Stimulated activated CD8-positive, alpha-beta memory T cell treated with anti-CD3 and anti-CD28 coated beads, Interleukin-15, amount 100 ng/mL, for 4 hours (primary cell): ENCODE results near the gene TKTL1.
"Not testable (repeated sequence)": the region's sequence is repeated elsewhere in the genome, so short reads cannot be mapped to it uniquely, and the experiment has no call there.

Experiments used
- DNase-seq, 2 donors: peaks; one replicate each; pipeline ENCODE4 v3.0.0-alpha.2; 2020; ENCODE audit warnings: low read depth in 2 of 2

TKTL1 gene

DNA sequence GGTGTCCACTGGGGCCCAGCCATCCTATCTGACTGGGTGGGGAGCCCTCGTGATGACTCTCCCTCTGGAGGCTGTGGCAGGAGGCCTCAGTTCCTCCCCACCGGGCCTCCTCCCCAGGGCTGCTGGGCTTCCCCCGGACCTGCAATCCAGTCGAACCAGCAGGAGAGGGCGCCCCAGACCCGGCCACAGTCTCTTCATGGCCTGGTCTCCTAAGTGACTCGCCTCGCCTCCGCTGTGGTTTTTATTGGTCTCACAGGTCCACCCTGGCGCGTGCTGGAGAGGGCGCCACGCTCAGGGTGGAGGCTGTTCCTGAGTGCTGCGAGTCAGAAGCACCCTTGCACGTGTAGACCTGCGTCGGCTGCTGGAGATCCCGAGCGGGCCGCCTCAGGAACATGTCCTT lies 48.0 kb downstream of the TKTL1 start:
- not testable (repeated sequence) for DNase-seq

- DNase-seq: no peak
These were observed 52.5 kb downstream of the TKTL1 start for GRCh38 chrX:154348114-154348531.

GRCh38 chrX:154348646-154349358 lies 53.2 kb downstream of the TKTL1 start:
- DNase-seq: no peak

DNA sequence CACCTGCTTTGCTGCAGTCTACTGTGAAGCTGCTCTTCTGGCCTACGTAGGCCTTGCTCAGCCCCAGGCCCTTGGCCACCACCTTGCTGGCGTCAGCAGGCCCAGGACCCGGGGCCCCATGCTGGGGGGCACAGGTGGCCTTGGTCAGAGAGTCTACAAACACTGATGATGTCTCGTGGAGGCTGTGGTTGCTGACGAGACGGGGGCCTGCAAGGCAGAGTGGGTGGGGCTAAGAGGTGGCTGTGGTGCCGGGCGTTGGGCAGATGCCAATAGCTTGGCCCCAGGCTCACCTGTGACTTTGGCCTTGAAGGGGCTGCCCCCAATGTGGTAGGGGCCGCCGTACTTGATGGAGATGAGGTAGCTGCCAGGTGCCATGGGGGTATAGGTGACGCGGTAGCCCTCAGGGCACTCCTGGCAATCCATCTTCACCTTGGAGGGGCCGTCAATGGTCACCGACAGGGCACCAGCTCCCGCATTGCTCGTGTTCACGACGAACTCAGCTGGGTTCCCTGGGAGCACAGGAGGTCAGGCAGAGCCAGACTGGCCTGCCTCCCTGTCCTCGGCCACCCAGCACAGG lies 53.9 kb downstream of the TKTL1 start:
- DNase-seq: no peak

DNA sequence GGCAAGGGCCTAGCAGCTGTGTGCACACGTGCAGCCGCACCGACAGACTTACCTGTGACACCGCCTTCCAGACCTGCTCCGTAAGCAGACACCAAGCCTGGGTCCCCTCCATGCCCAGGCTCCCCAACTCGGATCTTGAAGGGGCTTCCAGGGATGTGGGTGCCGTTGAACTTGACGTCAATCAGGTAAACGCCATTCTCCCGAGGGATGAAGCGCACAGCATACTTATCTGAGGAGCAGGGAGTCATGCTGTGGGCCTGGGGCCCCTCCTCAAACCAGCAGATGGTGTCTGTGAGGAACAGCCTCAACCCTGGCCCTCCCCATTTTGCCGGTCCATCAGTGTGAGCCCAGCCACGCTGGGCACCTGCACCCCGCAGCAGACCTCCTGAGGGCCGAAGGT lies 54.4 kb downstream of the TKTL1 start:
- no peak for DNase-seq

- no peak for DNase-seq
These were observed 55.0 kb downstream of the TKTL1 start for GRCh38 chrX:154350429-154351182.

- no peak for DNase-seq
These were observed 55.8 kb downstream of the TKTL1 start for GRCh38 chrX:154351183-154352011.

- no peak for DNase-seq
These were observed 56.4 kb downstream of the TKTL1 start for GRCh38 chrX:154352012-154352401.

GRCh38 chrX:154352466-154352865 lies 56.9 kb downstream of the TKTL1 start:
- no peak for DNase-seq

- no peak for DNase-seq
These were observed 57.7 kb downstream of the TKTL1 start for GRCh38 chrX:154353172-154353843.

DNA sequence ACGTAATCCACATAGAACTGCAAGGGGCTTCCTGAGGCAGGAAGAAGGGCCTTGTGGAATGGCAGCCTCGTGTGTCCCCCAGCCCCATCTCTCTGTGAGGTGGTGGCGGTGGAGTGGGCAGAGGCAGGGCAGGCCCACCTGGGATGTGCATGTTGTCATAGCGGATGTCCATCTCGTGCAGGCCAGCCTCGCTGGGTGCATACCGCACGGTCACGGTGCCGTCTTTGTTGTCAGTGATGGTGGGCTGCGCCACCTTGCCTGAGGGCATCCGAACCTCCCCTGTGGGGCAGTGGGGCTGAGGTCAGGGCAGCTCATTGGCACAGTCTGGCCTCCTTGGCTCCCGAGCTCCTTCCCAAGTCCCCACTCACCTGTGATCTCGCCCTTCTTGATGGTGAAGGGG lies 58.4 kb downstream of the TKTL1 start:
- DNase-seq: no peak

DNA sequence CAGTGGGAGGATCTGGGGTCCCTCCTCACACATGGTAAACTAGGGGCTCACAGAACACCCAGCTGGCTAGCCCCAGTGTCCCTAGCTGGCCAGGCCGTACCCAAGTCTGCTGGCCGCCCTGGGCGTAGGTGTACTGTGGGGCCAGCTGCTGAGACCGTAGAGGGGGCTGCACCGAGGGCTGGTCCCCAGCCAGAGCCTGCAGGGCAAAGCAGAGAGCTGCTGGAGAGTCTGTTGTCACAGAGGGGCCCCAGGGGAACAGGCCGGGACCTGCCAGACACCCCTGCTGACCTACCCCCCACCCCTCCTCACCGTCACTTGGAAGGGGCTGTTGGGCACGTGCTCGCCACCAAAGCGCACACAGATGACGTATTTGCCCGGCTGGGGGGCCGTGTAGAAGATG lies 58.9 kb downstream of the TKTL1 start:
- DNase-seq: no peak

DNA sequence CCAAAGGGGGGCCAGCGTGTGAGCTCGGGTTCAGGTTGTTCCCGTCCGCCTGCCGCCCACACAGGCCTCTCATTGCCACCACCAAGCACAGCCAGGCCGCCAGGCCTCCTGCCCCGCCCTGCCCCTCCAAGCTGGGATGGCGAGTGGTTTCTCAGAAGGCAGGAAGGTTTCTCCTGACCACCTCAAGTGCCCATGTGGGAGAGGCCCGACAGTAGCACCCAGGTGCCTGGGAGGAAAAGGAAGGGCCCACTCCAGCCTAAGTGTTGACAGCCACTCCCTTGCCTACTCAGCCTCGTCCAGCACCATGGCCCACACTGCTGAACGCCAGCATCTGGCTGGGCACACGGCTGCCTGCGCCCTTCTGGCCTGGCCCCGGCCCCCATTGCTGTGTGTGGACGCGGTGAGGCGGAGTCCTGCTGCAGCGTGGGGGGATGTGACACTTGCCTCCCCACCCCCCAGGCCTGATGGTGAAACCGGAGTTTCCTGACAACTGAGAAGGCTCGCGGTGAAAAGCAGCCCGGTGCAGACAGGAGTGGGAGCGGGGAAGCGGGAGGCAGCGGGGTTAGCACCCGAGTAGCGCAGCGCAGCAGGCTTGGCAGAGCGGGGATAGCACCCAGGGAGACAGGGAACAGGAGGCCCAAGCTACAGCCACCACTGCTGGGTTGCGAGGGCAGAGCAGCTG lies 59.6 kb downstream of the TKTL1 start:
- DNase-seq: no peak

DNA sequence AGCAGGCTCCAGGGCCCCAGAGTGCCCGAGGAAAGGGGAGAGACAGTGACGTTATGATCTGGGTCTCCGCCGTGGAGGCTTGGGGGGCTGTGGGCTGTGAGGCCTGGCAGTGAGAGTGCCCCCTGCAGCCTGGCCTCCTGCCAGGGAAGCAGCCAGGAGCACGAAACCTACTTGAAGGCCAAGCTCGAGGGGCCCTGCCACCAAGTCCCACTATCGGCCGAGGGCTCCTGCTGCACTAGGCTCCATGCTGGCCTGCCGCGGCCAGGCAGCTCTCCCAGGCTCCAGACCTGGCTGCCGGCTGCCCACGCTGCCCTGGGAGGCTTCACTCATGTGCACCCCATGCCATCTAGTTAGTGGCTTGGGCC lies 60.2 kb downstream of the TKTL1 start:
- no peak for DNase-seq

DNA sequence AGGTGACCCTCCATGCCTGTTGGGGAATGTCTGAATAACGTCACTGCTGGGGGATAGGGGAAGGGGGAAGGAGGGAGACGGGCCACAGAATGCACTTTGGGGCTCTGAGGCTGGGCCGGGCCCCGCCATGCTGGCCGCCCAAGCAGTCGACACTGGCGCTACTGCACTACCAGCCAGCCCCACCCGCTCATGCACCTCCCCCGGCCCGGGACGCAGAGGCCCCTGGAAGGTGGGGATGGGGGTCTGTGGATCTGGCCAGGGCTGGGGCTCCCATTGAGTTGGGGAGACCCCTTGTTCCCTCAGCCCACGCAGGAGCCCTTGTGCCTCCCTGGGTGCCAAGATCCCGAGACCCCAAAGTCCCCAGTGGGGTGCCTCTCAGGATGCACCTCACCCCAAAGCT lies 61.0 kb downstream of the TKTL1 start:
- DNase-seq: no peak

DNA sequence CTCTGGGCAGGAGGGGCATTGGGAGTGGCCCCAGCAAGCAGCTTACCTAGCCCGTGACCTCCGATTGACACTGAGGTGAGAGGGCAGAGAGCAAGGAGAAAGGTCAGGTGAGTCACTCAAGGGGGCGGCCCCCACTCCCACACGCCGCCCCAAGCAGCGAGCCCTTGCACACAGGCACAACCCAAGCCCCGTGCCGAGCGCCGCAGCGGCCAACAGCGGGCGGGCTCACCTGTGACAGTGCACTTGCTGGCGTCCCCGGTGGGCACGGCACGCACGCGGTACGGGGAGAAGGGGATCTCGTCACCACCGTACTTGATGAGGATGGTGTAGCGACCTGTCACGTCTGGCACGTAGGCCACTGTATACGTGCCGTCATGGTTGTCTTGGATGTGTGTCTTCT lies 61.6 kb downstream of the TKTL1 start:
- DNase-seq: no peak

GRCh38 chrX:154358011-154358410 lies 62.4 kb downstream of the TKTL1 start:
- no peak for DNase-seq

DNA sequence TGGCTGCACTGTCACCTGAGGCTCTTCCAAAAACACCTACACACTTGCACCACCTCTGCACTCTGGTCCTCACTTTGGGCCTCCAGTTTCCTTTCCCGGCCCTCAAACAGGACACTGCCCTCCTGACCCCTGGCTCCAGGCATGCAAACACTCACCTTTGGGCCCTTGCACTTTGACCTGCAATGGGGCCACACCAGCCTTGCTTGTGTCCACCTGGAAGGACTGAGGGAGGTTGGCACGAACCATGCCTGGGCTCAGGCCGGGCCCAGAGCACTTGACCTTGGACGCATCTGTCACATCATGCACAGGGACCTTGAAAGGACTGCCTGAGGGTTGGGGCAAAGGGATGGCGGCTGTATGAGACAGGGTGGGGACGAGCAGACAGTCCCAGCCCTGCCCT lies 63.2 kb downstream of the TKTL1 start:
- no peak for DNase-seq

DNA sequence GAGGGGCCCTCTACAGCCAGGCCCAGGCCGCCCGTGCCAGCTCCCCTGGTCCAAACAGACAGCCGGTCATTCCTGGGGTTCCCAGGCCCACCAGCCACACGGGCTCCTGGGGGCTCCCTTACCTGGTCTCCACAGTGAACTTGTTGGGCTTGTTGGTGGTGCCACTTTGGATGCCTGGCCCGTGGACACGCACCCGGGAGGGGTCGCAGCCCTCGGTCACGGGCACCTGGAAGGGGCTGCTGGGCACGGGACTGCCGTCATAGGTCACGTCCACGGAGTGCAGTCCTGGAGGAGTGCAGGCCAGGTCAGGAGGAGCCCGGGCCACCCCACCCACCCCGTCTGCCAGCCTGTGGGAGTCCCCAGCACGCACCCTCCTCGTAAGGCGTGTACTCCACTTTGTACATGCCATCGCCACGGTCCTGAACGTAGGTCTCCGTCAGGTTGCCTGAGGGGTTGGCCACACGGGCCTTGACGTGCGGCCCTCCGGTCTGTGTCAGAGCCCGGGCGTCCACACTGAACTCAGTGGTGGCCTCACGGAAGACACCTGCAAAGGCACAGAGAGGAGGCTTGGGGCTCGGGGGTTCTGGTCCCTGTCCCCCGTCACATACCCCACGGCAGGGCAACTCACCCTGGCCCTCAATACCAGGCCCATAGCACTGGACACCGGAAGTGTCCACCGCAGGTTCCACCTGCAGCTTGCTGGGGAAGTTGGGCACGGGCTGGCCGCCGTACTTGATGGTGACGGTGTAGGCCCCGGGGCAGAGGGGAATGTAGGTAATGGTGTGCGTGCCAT lies 64.0 kb downstream of the TKTL1 start:
- DNase-seq: no peak

- no peak for DNase-seq
These were observed 64.6 kb downstream of the TKTL1 start for GRCh38 chrX:154360155-154360713.
